Activated CD4-positive, alpha-beta memory T cell treated with anti-CD3 and anti-CD28 coated beads, Interleukin-2, amount 10 ng/mL, durations not matched to agents 7 days and 5 days (primary cell): ENCODE data around the gene IL23R. TPM values are rescaled to one million over a fixed set of nuclear protein-coding genes. Genes with fewer than 3 reads are reported as not detected.
"Not testable (repeated sequence)": the region's sequence is repeated elsewhere in the genome, so short reads cannot be mapped to it uniquely, and the experiment has no call there.

ENCODE experiments used
- CTCF ChIA-PET: fragments of 350-600 bp; sonication (Branson Sonifier 250); formaldehyde crosslinking; loops from one replicate; lab custom pipeline; 2021; ENCODE audit warnings: antibody characterized with exemption, inconsistent platforms; lab: Charles Lee
- POLR2A ChIA-PET: fragments of 350-600 bp; sonication (Branson Sonifier 250); formaldehyde crosslinking; loops from one replicate; lab custom pipeline; 2021; ENCODE audit warnings: antibody characterized with exemption; lab: Charles Lee
- DNase-seq: peaks from one replicate; pipeline ENCODE4 v3.0.0-alpha.2; 2020
- H3K27ac Mint-ChIP-seq: one replicate; pipeline ENCODE4 v1.8.0; 2021; ENCODE audit warnings: mild to moderate bottlenecking, mixed read lengths
- H3K27me3 Mint-ChIP-seq: one replicate; pipeline ENCODE4 v1.8.0; 2021; ENCODE audit warnings: mixed read lengths
- H3K36me3 Mint-ChIP-seq: one replicate; pipeline ENCODE4 v1.8.0; 2021; ENCODE audit warnings: low read depth, mixed read lengths
- H3K4me1 Mint-ChIP-seq: one replicate; pipeline ENCODE4 v1.8.0; 2021; ENCODE audit warnings: mixed read lengths
- H3K4me3 Mint-ChIP-seq: one replicate; pipeline ENCODE4 v1.8.0; 2021; ENCODE audit warnings: mild to moderate bottlenecking, mixed read lengths
- H3K9me3 Mint-ChIP-seq: one replicate; pipeline ENCODE4 v1.8.0; 2021; ENCODE audit warnings: mixed read lengths
- total RNA-seq, 2 experiments: library from RNA; stranded (reverse); gene quantifications; one replicate each; pipeline ENCODE4 v1.2.3, GENCODE V29; 2021

Gene IL23R
- total RNA-seq, 2 experiments from 2014 or later: 4.2 to 5.0 TPM

DNA sequence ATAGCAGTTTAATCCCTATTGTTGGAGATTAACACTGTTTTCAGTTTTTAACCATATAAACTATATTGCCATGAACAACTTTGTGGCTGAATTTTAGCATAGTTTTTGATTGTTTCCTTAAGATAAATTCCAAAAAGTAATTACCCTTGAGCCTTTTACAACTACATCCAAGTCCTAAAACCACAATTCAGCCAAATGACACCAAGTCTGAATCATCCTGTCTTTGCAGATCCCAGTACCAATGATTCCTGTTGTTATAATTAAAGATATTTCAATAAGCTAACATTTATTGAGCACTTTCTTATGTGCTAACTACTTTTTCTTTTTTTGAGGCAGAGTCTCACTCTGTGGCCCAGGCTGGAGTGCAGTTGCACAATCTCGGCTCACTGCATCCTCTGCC lies 35.6 kb downstream of the IL23R start:
- H3K9me3 Mint-ChIP-seq: peaks cover 5% of the 10 kb centered on the region
- H3K4me3 Mint-ChIP-seq: no peak overlapping the region
- POLR2A ChIA-PET: no interaction called here
- DNase-seq: no peak
- H3K36me3 Mint-ChIP-seq: peaks cover 25% of the 10 kb centered on the region
- CTCF ChIA-PET: interaction anchor here (1.5 to 2.1 kb wide), 2 partner anchors 10 to 13 kb away, joined by 5 to 11 read pairs; no protein-coding TSS in a partner anchor
- H3K27me3 Mint-ChIP-seq: no peaks in the 10 kb centered on the region
- no peaks in the 10 kb centered on the region for H3K4me1 Mint-ChIP-seq
- H3K27ac Mint-ChIP-seq: no peak overlapping the region

DNA sequence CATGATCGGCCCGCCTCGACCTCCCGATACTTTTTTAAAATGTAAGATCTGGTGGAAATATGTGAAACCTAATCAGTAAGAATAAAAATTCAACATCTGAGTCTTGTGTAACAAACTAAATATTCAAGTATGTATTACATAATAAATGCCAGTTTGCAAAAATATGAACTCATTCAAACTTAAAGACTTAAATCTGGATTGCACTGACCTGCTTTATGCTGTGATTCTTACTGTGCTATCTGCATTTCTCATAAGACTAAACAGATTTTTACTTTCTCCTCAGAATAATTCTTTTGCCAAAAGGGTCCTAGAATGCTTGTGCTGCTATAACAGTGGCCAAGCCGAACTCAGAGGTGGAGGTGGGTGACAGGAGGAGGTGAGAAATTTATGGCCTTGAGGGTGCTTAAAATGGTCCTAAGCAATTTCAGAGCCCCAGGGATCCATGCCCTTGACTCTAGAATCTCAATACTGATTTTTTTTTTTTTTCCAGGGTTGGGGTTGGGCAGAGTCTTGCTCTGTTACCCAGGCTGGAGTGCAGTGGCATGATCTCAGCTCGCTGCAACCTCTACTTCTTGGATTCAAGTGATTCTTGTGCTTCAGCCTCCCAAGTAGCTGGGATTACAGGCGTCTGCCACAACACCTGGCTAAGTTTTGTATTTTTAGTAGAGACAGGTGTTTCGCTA lies 38.2 kb downstream of the IL23R start:
- no peak overlapping the region for H3K4me3 Mint-ChIP-seq
- no peaks in the 10 kb centered on the region for H3K9me3 Mint-ChIP-seq
- POLR2A ChIA-PET: no interaction called here
- no peaks in the 10 kb centered on the region for H3K27me3 Mint-ChIP-seq
- CTCF ChIA-PET: interaction anchor here (1.0 kb wide), 1 partner anchor 9 kb away, joined by 7 read pairs; no protein-coding TSS in a partner anchor
- H3K27ac Mint-ChIP-seq: no peak overlapping the region
- no peaks in the 10 kb centered on the region for H3K4me1 Mint-ChIP-seq
- DNase-seq: no peak
- peaks cover 6% of the 10 kb centered on the region for H3K36me3 Mint-ChIP-seq

DNA sequence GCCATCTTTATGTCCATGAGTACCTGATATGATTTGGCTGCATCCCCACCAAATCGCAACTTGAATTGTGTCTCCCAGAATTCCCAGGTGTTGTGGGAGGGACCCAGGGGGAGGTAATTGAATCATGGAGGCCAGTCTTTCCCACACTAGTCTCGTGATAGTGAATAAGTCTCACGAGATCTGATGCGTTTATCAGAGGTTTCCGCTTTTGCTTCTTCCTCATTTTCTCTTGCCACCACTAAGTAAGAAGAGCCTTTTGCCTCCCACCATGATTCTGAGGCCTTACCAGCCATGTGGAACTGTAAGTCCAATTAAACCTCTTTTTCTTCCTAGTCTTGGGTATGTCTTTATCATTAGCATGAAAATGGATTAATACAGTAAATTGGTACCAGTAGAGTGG lies 41.1 kb downstream of the IL23R start:
- H3K36me3 Mint-ChIP-seq, POLR2A ChIA-PET, H3K27ac Mint-ChIP-seq, H3K9me3 Mint-ChIP-seq, H3K4me3 Mint-ChIP-seq, DNase-seq, H3K27me3 Mint-ChIP-seq: not testable (repeated sequence)
- CTCF ChIA-PET: interaction anchor here (0.7 to 1.0 kb wide), 2 partner anchors 211 to 772 kb away, joined by 3 to 4 read pairs; no protein-coding TSS in a partner anchor
- H3K4me1 Mint-ChIP-seq: peaks cover 10% of the 10 kb centered on the region

DNA sequence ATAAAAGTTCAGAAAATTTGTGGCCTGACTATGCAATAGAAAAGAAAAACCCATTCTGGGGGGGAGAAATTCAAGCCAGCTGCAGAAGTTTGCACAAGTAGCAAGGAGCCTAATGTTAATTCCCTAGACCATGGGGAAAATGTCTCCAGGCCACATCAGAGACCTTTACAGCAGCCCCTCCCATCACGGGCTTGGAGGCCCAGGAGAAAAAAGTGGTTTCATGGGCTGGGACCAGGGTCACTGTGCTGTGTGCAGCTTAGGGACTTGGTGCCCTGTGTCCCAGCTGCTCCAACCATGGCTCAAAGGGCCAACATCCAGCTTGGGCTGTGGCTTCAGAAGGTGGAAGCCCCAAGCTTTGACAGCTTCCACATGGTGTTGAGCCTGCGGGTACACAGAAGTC lies 42.0 kb downstream of the IL23R start:
- H3K36me3 Mint-ChIP-seq: no peaks in the 10 kb centered on the region
- H3K27ac Mint-ChIP-seq: no peak overlapping the region
- CTCF ChIA-PET: interaction anchor here (8.5 kb wide), 1 partner anchor 61 kb away, joined by 164 read pairs; no protein-coding TSS in a partner anchor
- H3K27me3 Mint-ChIP-seq: no peaks in the 10 kb centered on the region
- H3K4me3 Mint-ChIP-seq: no peak overlapping the region
- DNase-seq: no peak
- no peaks in the 10 kb centered on the region for H3K9me3 Mint-ChIP-seq
- POLR2A ChIA-PET: interaction anchor here (1.8 kb wide), 1 partner anchor 155 kb away, joined by 5 read pairs; the partner anchor contains the start of gene SLC35D1
- H3K4me1 Mint-ChIP-seq: peaks cover 14% of the 10 kb centered on the region

DNA sequence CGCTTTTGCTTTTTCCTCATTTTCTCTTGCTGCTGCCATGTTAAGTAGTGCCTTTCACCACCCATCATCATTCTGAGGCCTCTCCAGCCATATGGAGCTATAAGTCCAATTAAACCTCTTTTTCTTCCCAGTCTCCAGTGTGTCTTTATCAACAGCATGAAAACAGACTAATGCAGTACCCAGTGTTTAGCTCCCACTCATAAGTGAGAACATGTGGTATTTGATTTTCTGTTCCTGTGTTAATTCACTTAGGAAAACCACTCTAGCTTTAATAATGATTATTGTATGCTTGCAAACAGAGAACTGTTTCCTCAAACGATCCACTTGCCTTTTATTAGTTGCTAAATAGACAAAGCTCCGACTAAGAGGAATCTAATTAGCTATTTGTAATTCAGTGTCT lies 43.3 kb downstream of the IL23R start:
- CTCF ChIA-PET: interaction anchor here (1.1 to 10.7 kb wide), 10 partner anchors 19 to 297 kb away, joined by 3 to 199 read pairs (median 17); partner anchors contain the start of gene SLC35D1
- POLR2A ChIA-PET: interaction anchor here (1.8 kb wide), 2 partner anchors 15 to 156 kb away, joined by 5 read pairs; partner anchors contain the start of gene SLC35D1
- peaks cover 16% of the 10 kb centered on the region for H3K4me1 Mint-ChIP-seq
- no peaks in the 10 kb centered on the region for H3K36me3 Mint-ChIP-seq
- H3K27me3 Mint-ChIP-seq: no peaks in the 10 kb centered on the region
- no peak overlapping the region for H3K4me3 Mint-ChIP-seq
- H3K9me3 Mint-ChIP-seq: no peaks in the 10 kb centered on the region
- no peak for DNase-seq
- H3K27ac Mint-ChIP-seq: no peak overlapping the region

DNA sequence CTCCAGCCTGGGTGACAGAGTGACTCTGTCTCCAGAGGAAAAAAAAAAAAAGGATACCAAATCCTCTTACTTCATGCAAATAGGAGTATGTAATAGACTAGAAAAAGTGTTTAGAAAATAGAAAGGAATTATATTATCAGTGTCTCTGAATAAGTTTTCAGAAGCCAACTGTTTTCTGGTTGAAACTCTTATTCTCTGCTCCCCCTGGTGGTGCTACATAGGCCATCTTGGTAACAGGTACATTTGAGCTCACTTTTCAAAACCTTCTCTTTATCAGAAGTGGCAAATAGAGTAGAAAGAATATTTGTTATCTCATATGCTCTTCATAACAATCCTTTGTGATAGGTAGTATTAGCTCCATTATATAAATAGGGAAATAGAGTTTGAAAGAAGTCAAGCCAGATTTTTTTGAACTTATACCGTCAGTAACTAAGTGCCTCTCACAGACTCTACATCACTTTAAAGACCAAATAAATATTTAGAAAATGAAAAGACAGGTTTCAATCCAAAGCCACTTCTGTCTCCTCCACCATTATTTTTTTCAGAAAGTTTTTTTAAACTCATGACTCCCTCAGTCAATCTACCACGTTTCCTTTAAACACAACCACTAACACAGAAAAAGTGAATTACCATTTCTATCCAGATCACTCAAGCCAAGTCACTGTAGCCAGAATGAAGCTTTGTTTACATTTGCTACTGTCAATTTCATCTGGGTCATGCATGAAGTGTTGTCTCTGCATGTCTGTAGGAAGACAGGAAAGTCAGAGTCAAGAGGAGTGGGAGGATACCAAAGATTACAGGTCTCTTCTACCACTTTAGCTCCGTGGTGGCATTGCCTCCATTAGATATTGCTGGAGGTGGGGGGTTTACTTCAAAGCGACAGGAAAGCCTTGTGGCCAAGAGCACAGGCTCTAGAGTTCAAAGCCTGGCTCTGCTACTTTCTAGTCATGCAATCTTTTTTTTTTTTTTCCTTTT lies 45.6 kb downstream of the IL23R start:
- Mint-ChIP-seq H3K4me3 (no peak overlapping the region), H3K36me3 (peaks cover 3% of the 10 kb centered on the region), H3K27ac (peak overlapping the region; percentile 2), H3K9me3 (no peaks in the 10 kb centered on the region), H3K27me3 (no peaks in the 10 kb centered on the region), H3K4me1 (peaks cover 20% of the 10 kb centered on the region)
- peak; percentile 57 for DNase-seq
- POLR2A ChIA-PET: interaction anchor here (0.6 to 2.8 kb wide), 12 partner anchors 14 to 474 kb away, joined by 3 to 12 read pairs (median 4); partner anchors contain the start of genes IL23R and SLC35D1
- CTCF ChIA-PET: interaction anchor here (0.7 to 10.7 kb wide), 60 partner anchors 9 to 1820 kb away, joined by 3 to 199 read pairs (median 4); partner anchors contain the start of genes DNAI4, IL23R, MIER1 and SLC35D1

DNA sequence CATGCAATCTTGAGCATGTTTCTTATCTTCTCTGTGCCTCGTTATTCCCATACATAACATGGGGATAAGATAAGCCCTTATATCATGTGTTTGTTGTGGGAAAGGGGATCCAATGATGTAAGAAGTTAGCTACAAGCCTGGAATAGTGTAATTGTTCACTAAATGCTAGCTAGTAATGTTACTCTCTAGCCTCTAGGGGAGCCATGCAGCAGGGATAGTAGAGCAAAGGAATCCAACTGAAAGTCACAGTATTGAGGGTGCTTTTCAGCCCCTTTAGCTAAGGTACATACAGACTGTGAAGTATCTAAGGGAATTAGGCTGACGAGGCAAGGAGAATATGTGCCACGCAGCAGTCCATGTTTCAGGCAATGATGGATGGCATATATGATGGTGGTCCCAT lies 46.9 kb downstream of the IL23R start:
- Mint-ChIP-seq H3K27ac (no peak overlapping the region), H3K4me3 (no peak overlapping the region)
- POLR2A ChIA-PET: interaction anchor here (0.5 to 2.8 kb wide), 6 partner anchors 42 to 220 kb away, joined by 3 to 12 read pairs (median 8); partner anchors contain the start of gene SLC35D1

DNA sequence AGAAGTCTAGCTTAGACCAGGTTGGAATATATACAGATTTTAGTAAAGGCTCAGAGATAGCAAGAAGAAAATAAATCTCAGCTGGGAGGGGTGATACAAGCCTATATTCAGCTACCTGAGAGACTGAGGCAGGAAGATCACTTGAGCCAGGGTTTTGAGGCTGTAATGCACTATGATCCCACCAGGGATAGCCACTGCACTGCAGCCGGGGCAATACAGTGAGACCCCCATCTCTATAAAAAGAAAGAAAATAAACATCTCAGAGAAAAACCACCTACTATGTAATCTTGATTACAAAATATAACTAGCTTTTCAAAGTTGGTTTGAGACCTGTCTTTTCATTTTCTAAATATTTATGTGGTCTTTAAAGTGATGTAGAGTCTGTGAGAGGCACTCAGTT lies 47.7 kb downstream of the IL23R start:
- CTCF ChIA-PET: interaction anchor here (0.5 to 10.7 kb wide), 59 partner anchors 9 to 481 kb away, joined by 3 to 199 read pairs (median 5); partner anchors contain the start of genes IL23R, SERBP1 and SLC35D1
- H3K27ac Mint-ChIP-seq: no peak overlapping the region
- peaks cover 23% of the 10 kb centered on the region for H3K4me1 Mint-ChIP-seq
- H3K9me3 Mint-ChIP-seq: no peaks in the 10 kb centered on the region
- no peak for DNase-seq
- POLR2A ChIA-PET: interaction anchor here (1.1 to 2.8 kb wide), 3 partner anchors 69 to 161 kb away, joined by 3 to 12 read pairs (median 6); partner anchors contain the start of gene SLC35D1
- no peaks in the 10 kb centered on the region for H3K27me3 Mint-ChIP-seq
- H3K36me3 Mint-ChIP-seq: peaks cover 3% of the 10 kb centered on the region
- H3K4me3 Mint-ChIP-seq: no peak overlapping the region

More for the DNA sequence above, 46.9 kb downstream of the IL23R start:
- CTCF ChIA-PET: interaction anchor here (0.5 to 10.7 kb wide), 58 partner anchors 8 to 450 kb away, joined by 3 to 199 read pairs (median 6); partner anchors contain the start of genes IL23R, SERBP1 and SLC35D1
- no peak for DNase-seq
- H3K4me1 Mint-ChIP-seq: peaks cover 23% of the 10 kb centered on the region
- peaks cover 3% of the 10 kb centered on the region for H3K36me3 Mint-ChIP-seq
- H3K27me3 Mint-ChIP-seq: no peaks in the 10 kb centered on the region
- H3K9me3 Mint-ChIP-seq: no peaks in the 10 kb centered on the region

DNA sequence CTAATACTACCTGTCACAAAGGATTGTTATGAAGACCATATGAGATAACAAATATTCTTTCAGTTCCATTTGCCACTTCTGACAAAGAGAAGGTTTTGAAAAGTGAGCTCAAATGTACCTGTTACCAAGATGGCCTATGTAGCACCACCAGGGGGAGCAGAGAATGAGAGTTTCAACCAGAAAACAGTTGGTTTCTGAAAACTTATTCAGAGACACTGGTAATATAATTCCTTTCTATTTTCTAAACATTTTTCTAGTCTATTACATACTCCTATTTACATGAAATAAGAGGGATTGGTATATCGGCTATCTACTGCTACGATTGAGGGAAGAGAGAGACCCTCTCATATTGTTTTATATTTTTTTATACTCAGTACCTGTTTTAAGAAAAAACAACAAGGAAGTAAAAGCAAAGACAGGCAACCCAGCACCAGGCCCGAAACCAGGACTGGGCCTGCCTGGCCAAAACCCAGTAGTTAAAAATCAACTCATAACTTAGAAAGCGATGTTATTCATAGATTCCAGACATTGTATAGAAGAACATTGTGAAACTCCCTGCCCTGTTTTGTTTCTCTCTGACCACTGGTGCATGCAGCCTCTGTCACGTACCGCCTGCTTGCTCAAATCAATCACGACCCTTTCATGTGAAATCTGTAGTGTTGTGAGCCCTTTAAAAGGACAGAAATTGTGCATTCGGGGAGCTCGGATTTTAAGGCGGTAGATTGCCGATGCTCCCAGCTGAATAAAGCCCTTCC lies 48.3 kb downstream of the IL23R start:
- ChIA-PET CTCF (interaction anchor here (0.5 to 10.7 kb wide), 56 partner anchors 9 to 482 kb away, joined by 3 to 199 read pairs (median 5); partner anchors contain the start of genes IL23R, SERBP1 and SLC35D1), POLR2A (interaction anchor here (1.1 kb wide), 1 partner anchor 70 kb away, joined by 3 read pairs; no protein-coding TSS in a partner anchor)
- Mint-ChIP-seq H3K27me3 (no peaks in the 10 kb centered on the region), H3K4me3 (no peak overlapping the region), H3K9me3 (no peaks in the 10 kb centered on the region), H3K4me1 (peaks cover 23% of the 10 kb centered on the region), H3K27ac (no peak overlapping the region), H3K36me3 (peaks cover 3% of the 10 kb centered on the region)
- DNase-seq: peak; percentile 63

DNA sequence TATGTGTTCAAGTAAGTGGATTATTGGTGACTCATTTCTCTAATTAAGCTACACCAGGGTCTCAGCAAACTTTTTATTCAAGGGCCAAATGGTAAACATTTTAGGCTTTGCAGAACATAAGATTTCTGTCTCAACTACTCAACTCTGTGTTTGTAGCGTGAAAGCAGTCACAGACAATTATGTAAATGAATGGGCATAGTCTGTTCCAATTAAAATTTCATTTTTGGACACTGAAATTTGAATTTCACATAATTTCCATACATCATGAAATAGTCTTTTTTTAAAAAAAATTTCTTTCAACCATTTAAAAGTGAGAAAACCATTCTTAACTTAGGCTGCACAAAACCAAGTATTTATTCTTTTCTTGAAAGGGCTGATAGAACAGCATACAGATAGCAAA lies 50.1 kb downstream of the IL23R start:
- DNase-seq: no peak
- ChIA-PET POLR2A (no interaction called here), CTCF (interaction anchor here (1.0 to 10.7 kb wide), 7 partner anchors 11 to 283 kb away, joined by 3 to 199 read pairs (median 5); partner anchors contain the start of gene SLC35D1)
- Mint-ChIP-seq H3K4me1 (peaks cover 21% of the 10 kb centered on the region), H3K27me3 (no peaks in the 10 kb centered on the region), H3K9me3 (no peaks in the 10 kb centered on the region), H3K36me3 (peaks cover 3% of the 10 kb centered on the region), H3K27ac (no peak overlapping the region), H3K4me3 (no peak overlapping the region)

DNA sequence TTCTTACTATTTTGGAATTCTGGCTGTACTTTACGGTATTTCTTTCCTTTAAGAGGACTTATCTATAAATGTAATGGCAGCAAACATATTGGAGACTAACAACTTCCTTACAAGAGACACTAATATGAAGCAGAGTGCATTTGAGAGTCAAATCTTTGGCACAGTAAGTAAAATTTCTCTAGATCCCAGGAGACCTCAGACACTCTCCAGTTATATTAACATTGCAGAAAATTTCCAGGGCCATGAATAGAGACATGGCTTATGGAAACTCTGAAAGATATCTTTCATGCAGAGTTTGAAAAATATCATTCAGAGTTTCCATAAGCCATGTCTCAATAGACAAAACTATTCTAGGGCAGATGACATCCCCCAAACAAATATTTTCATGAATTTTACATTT lies 51.2 kb downstream of the IL23R start:
- ChIA-PET CTCF (interaction anchor here (10.7 kb wide), 1 partner anchor 282 kb away, joined by 199 read pairs; no protein-coding TSS in a partner anchor), POLR2A (no interaction called here)
- Mint-ChIP-seq H3K27me3 (no peaks in the 10 kb centered on the region), H3K27ac (no peak overlapping the region), H3K36me3 (peaks cover 3% of the 10 kb centered on the region), H3K4me3 (no peak overlapping the region), H3K4me1 (peaks cover 13% of the 10 kb centered on the region), H3K9me3 (no peaks in the 10 kb centered on the region)
- DNase-seq: no peak
